Upper lobe of left lung (tissue), 4 donors: ENCODE measurements around the gene MPRIP.

ENCODE experiments used
- EP300 ChIP-seq, 4 donors: sonication (generic); formaldehyde crosslinking; IDR thresholded peaks; one replicate each; pipeline ENCODE4 v1.5.1; 2017; ENCODE audit warnings: antibody characterized with exemption in 4 of 4, control low read depth in 2 of 4
- TF ChIP-seq, protein P1 (sequence below), 6 experiments: fragments of 450-650 bp in 4 of 6; fragments of 200-600 bp in 2 of 6; sonication (generic) in 2 of 6; IDR thresholded peaks; one replicate each; pipeline ENCODE4 v1.5.1; 2016 to 2019; ENCODE audit warnings: antibody characterized with exemption in 6 of 6

DNA sequence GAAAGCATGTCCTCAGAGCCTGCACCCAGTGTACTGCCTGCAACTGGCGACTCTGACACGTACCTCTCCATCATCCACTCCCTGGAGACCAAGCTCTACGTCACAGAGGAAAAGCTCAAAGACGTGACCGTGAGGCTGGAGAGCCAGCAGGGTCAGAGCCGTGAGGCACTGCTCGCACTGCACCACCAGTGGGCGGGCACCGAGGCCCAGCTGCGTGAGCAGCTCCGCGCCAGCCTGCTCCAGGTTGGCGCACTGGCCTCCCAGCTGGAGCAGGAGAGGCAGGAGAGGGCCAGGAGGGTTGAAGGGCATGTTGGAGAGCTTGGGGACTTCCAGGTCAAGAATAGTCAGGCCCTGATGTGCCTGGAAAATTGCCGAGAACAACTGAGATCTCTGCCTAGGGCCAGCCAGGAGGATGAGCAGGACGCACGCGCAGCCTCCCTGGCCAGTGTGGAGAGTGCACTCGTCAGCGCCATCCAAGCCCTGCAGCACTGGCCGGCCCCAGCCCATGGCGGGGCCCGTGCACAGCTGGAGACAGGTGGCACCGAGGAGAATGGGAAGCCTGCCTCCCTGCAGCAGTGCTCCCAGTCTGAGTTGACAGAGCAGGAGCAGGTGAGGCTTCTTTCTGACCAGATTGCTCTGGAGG, 123.5 kb downstream of the MPRIP start:
- TF ChIP-seq, protein P1, sequence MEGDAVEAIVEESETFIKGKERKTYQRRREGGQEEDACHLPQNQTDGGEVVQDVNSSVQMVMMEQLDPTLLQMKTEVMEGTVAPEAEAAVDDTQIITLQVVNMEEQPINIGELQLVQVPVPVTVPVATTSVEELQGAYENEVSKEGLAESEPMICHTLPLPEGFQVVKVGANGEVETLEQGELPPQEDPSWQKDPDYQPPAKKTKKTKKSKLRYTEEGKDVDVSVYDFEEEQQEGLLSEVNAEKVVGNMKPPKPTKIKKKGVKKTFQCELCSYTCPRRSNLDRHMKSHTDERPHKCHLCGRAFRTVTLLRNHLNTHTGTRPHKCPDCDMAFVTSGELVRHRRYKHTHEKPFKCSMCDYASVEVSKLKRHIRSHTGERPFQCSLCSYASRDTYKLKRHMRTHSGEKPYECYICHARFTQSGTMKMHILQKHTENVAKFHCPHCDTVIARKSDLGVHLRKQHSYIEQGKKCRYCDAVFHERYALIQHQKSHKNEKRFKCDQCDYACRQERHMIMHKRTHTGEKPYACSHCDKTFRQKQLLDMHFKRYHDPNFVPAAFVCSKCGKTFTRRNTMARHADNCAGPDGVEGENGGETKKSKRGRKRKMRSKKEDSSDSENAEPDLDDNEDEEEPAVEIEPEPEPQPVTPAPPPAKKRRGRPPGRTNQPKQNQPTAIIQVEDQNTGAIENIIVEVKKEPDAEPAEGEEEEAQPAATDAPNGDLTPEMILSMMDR (IDR thresholded peaks at IDR 0.05), result no peak
- TF ChIP-seq EP300 (IDR thresholded peaks at IDR 0.05), result no peak
